A549 (cell line): Measurements from ENCODE around the gene NRIP1. TPM values are rescaled to one million over a fixed set of nuclear protein-coding genes. Genes with fewer than 3 reads are reported as not detected.
A peak's percentile ranks its signal among the peaks of the same experiment; 100 is the strongest.

Experiments used
- ATAC-seq, 2 experiments: fragments of 200-7000 bp in 1 of 2; fragments of >200 bp in 1 of 2; cut with Nextera tagmentation in 1 of 2; cut with Tn5 transposase in 1 of 2; 3 replicates each; pipeline versions ENCODE4 v1.8.0 to v1.9.1; 2018 to 2020; ENCODE audit warnings: mild to moderate bottlenecking in 1 of 2, moderate library complexity in 1 of 2
- CTCF ChIA-PET: fragments of 300-600 bp; sonication (Branson Sonifier 250); formaldehyde crosslinking; extraction: SDS; loops from one replicate; lab custom pipeline; 2021; ENCODE audit warnings: antibody characterized with exemption, inconsistent platforms; lab: Yijun Ruan, JAX
- POLR2A ChIA-PET: fragments of 350-600 bp; formaldehyde crosslinking; extraction: SDS; loops from one replicate; lab custom pipeline; 2021; ENCODE audit warnings: antibody characterized with exemption, inconsistent platforms; lab: Yijun Ruan, JAX
- DNase-seq, 2 experiments: peaks; one replicate each; pipeline versions ENCODE4 v3.0.0 to v3.0.0-alpha.2; 2011 to 2016; ENCODE audit warnings: low read depth in 1 of 2, low spot score in 1 of 2
- FAIRE-seq: peaks from 2 replicates; lab custom pipeline; 2011; peaks lifted over from hg19 to GRCh38; lab: Jason Lieb, UNC
- H3K27ac ChIP-seq, 2 experiments: fragments of >200 bp; sonication (Bioruptor Twin); formaldehyde crosslinking; 3 replicates each; pipeline ENCODE4 v1.5.1; 2016 to 2017
- H3K4me1 ChIP-seq: fragments of >200 bp; sonication (Bioruptor Twin); formaldehyde crosslinking; 3 replicates; pipeline ENCODE4 v1.6.1; 2016
- H3K4me2 ChIP-seq: fragments of >200 bp; sonication (Bioruptor Twin); formaldehyde crosslinking; 3 replicates; pipeline ENCODE4 v1.6.1; 2016
- H3K4me3 ChIP-seq: fragments of >200 bp; sonication (Bioruptor Twin); formaldehyde crosslinking; 3 replicates; pipeline ENCODE4 v1.5.1; 2016
- H3K9me3 ChIP-seq: fragments of >200 bp; sonication (Bioruptor Twin); formaldehyde crosslinking; 3 replicates; pipeline ENCODE4 v1.6.1; 2016
- EHF ChIP-seq: fragments of 250-450 bp; sonication (Bioruptor Pico); IDR thresholded peaks from 2 replicates; pipeline ENCODE4 v1.5.0; 2020; ENCODE audit warnings: mild to moderate bottlenecking
- ESRRA ChIP-seq: fragments of 150-350 bp; IDR thresholded peaks from 2 replicates; pipeline ENCODE4 v1.6.1; 2014; ENCODE audit warnings: mild to moderate bottlenecking, low read length, borderline replicate concordance
- FOXS1 ChIP-seq: fragments of 250-450 bp; sonication (Bioruptor Pico); IDR thresholded peaks from 2 replicates; pipeline ENCODE4 v1.5.0; 2020; ENCODE audit warnings: mild to moderate bottlenecking, moderate library complexity
- GATA3 ChIP-seq: IDR thresholded peaks from 2 replicates; pipeline ENCODE4 v1.6.1; 2012; ENCODE audit warnings: borderline replicate concordance
- HEYL ChIP-seq: fragments of 250-450 bp; sonication (Bioruptor Pico); IDR thresholded peaks from 2 replicates; pipeline ENCODE4 v1.8.0; 2021; ENCODE audit warnings: mild to moderate bottlenecking, moderate library complexity
- HOXB13 ChIP-seq: fragments of 250-450 bp; sonication (Bioruptor Pico); IDR thresholded peaks from 2 replicates; pipeline ENCODE4 v1.5.0; 2020; ENCODE audit warnings: low read depth, mild to moderate bottlenecking, moderate library complexity
- HOXB5 ChIP-seq: fragments of 250-450 bp; sonication (Bioruptor Pico); IDR thresholded peaks from 2 replicates; pipeline ENCODE4 v1.5.0; 2020; ENCODE audit warnings: mild to moderate bottlenecking, moderate library complexity
- JUN ChIP-seq, 2 experiments: fragments of >200 bp; sonication (Bioruptor Twin); formaldehyde crosslinking; IDR thresholded peaks; 2 replicates in 1 of 2; 3 replicates in 1 of 2; pipeline ENCODE4 v1.6.1; 2016 to 2017
- JUNB ChIP-seq: fragments of >200 bp; sonication (Bioruptor Twin); formaldehyde crosslinking; IDR thresholded peaks from 2 replicates; pipeline ENCODE4 v1.6.1; 2016
- KDM1A ChIP-seq: fragments of 200-600 bp; sonication (generic); IDR thresholded peaks from 2 replicates; pipeline ENCODE4 v1.6.1; 2016; ENCODE audit warnings: low read depth, mild to moderate bottlenecking
- KDM5A ChIP-seq: fragments of 200-600 bp; sonication (generic); IDR thresholded peaks from 2 replicates; pipeline ENCODE4 v1.6.1; 2016; ENCODE audit warnings: antibody characterized with exemption, mild to moderate bottlenecking
- MAFK ChIP-seq: fragments of 450-650 bp; IDR thresholded peaks from 2 replicates; pipeline ENCODE4 v1.6.1; 2014; ENCODE audit not compliant: partially characterized antibody
- MAZ ChIP-seq: fragments of 150-350 bp; IDR thresholded peaks from 2 replicates; pipeline ENCODE4 v1.6.1; 2014; ENCODE audit warnings: antibody characterized with exemption, low read depth, low read length, borderline replicate concordance
- POLR2A ChIP-seq: IDR thresholded peaks from 2 replicates; pipeline ENCODE4 v1.6.1; 2012; ENCODE audit warnings: mild to moderate bottlenecking, low read length
- RARB ChIP-seq: fragments of 250-450 bp; sonication (Bioruptor Pico); IDR thresholded peaks from 2 replicates; pipeline ENCODE4 v1.8.0; 2021; ENCODE audit warnings: mild to moderate bottlenecking, moderate library complexity
- RCOR1 ChIP-seq: fragments of 150-350 bp; IDR thresholded peaks from 2 replicates; pipeline ENCODE4 v1.6.1; 2014; ENCODE audit warnings: antibody characterized with exemption, low read length, low read depth
- RNF2 ChIP-seq: fragments of 200-600 bp; sonication (generic); IDR thresholded peaks from 2 replicates; pipeline ENCODE4 v1.6.1; 2016; ENCODE audit warnings: low read depth, mild to moderate bottlenecking, antibody characterized with exemption, moderate library complexity, borderline replicate concordance
- SREBF2 ChIP-seq: fragments of 450-650 bp; IDR thresholded peaks from 2 replicates; pipeline ENCODE4 v1.6.1; 2014; ENCODE audit warnings: mild to moderate bottlenecking, moderate library complexity
- ZNF302 ChIP-seq: fragments of 250-450 bp; sonication (Bioruptor Pico); IDR thresholded peaks from 2 replicates; pipeline ENCODE4 v1.9.0; 2021; ENCODE audit warnings: inconsistent platforms, mild to moderate bottlenecking, moderate library complexity
- WGBS: methylation state at CpG from one replicate; pipeline ENCODE4 v1.1.6; 2017; ENCODE audit errors: missing lambda C conversion rate; 5-methylcytosine and 5-hydroxymethylcytosine counted together
- polyA plus RNA-seq, 4 experiments: library from polyadenylated mRNA; depleted of rRNA in 3 of 4; stranded (reverse); fragments of >200 nt; fragmentation: RNase III in 1 of 4; extraction: RNeasy Plus Mini Kit Qiagen cat#74134 plus additional on column Dnase treatment in 1 of 4; gene quantifications; 2 replicates in 3 of 4; 3 replicates in 1 of 4; pipeline ENCODE4 v1.2.3, GENCODE V29; 2011 to 2017
- TF ChIP-seq, protein P1 (sequence below): fragments of 200-600 bp; sonication (generic); IDR thresholded peaks from 2 replicates; pipeline ENCODE4 v1.6.1; 2016; ENCODE audit warnings: antibody characterized with exemption, mild to moderate bottlenecking, moderate library complexity
- TF ChIP-seq, protein P2 (sequence below): fragments of >200 bp; sonication (Bioruptor Twin); formaldehyde crosslinking; IDR thresholded peaks from 3 replicates; pipeline ENCODE4 v1.6.1; 2016
- TF ChIP-seq, protein P3 (sequence below): IDR thresholded peaks from 2 replicates; pipeline ENCODE4 v1.6.1; 2012; ENCODE audit warnings: low read depth, borderline replicate concordance
- TF ChIP-seq, protein P4 (sequence below): fragments of 450-650 bp; IDR thresholded peaks from 2 replicates; pipeline ENCODE4 v1.6.1; 2014; ENCODE audit warnings: antibody characterized with exemption
- TF ChIP-seq, protein P5 (sequence below): IDR thresholded peaks from 2 replicates; pipeline ENCODE4 v1.6.1; 2012

Gene NRIP1
- polyA plus RNA-seq, 2 of the 4 experiments (the other 2 are of a cell fraction): 18.9 to 35.5 TPM

DNA sequence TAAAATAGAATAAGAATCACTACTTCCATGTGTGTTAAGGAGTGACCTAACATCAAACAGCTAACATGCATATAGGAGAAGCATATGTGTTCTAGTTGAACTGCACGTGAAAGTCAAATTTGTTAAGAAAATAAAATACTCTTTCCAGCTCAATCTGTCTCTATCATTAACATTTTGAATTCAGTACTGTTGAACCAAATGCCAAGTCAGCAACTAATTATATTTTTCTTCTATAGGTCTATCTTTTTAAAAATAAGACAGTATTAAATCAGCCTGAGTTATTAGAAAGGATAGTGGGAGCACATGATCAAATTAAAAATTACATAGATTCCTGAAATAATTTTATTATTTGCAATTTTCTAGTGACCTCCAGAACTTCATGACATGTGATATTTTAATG is 141.8 kb downstream of the NRIP1 start:
- Histone ChIP-seq H3K4me1 (no peaks in the 10 kb centered on the region), H3K4me2 (no peak overlapping the region), H3K4me3 (no peak overlapping the region), H3K9me3 (no peaks in the 10 kb centered on the region), H3K27ac (no peak overlapping the region)
- WGBS: 100% methylated on average over 1 of the region's 1 CpG
- no peak for DNase-seq
- TF ChIP-seq MAFK: peak; percentile 65
- TF ChIP-seq RARB (CRISPR knock-in tag): no peak
- no peak for FAIRE-seq
- ChIA-PET CTCF (no interaction called here), POLR2A (no interaction called here)
- ATAC-seq: no peak

DNA sequence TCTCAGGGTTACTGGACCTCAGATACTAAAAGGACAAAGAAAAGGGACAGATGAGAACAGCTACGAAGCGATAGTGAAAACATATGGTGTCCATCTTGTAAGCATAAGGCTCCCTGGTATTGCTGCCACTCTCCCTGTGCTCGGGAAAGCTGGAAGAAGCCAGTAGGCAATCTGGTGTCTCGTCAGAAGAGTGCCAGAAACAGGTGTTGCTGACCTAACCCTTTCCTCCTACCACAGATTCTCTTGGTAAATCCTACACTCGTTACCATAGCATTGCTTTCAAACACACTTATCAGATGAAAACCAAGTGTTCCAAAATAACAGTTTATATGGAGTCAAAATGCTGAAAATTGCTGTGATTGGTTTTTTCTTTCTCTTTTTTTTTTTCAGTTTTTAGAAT is 146.3 kb downstream of the NRIP1 start:
- ATAC-seq: no peak
- no peak for DNase-seq
- H3K4me1 ChIP-seq: no peaks in the 10 kb centered on the region
- ChIA-PET POLR2A (no interaction called here), CTCF (interaction anchor here (1.1 kb wide), 1 partner anchor 9 kb away, joined by 3 read pairs; no protein-coding TSS in a partner anchor)
- H3K9me3 ChIP-seq: no peaks in the 10 kb centered on the region
- no peak overlapping the region for H3K27ac ChIP-seq
- H3K4me2 ChIP-seq: no peak overlapping the region
- WGBS: 93% methylated on average over 5 of the region's 5 CpGs
- TF ChIP-seq HOXB5 (CRISPR knock-in tag) (no peak), HOXB13 (CRISPR knock-in tag) (no peak), RNF2 (no peak), KDM1A (no peak), GATA3 (no peak), EHF (CRISPR knock-in tag) (no peak), MAFK (no peak), KDM5A (no peak), SREBF2 (no peak), ESRRA (no peak)
- TF ChIP-seq, protein P1, sequence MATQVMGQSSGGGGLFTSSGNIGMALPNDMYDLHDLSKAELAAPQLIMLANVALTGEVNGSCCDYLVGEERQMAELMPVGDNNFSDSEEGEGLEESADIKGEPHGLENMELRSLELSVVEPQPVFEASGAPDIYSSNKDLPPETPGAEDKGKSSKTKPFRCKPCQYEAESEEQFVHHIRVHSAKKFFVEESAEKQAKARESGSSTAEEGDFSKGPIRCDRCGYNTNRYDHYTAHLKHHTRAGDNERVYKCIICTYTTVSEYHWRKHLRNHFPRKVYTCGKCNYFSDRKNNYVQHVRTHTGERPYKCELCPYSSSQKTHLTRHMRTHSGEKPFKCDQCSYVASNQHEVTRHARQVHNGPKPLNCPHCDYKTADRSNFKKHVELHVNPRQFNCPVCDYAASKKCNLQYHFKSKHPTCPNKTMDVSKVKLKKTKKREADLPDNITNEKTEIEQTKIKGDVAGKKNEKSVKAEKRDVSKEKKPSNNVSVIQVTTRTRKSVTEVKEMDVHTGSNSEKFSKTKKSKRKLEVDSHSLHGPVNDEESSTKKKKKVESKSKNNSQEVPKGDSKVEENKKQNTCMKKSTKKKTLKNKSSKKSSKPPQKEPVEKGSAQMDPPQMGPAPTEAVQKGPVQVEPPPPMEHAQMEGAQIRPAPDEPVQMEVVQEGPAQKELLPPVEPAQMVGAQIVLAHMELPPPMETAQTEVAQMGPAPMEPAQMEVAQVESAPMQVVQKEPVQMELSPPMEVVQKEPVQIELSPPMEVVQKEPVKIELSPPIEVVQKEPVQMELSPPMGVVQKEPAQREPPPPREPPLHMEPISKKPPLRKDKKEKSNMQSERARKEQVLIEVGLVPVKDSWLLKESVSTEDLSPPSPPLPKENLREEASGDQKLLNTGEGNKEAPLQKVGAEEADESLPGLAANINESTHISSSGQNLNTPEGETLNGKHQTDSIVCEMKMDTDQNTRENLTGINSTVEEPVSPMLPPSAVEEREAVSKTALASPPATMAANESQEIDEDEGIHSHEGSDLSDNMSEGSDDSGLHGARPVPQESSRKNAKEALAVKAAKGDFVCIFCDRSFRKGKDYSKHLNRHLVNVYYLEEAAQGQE: no peak
- TF ChIP-seq, protein P2, sequence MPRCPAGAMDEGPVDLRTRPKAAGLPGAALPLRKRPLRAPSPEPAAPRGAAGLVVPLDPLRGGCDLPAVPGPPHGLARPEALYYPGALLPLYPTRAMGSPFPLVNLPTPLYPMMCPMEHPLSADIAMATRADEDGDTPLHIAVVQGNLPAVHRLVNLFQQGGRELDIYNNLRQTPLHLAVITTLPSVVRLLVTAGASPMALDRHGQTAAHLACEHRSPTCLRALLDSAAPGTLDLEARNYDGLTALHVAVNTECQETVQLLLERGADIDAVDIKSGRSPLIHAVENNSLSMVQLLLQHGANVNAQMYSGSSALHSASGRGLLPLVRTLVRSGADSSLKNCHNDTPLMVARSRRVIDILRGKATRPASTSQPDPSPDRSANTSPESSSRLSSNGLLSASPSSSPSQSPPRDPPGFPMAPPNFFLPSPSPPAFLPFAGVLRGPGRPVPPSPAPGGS: no peak
- TF ChIP-seq, protein P3, sequence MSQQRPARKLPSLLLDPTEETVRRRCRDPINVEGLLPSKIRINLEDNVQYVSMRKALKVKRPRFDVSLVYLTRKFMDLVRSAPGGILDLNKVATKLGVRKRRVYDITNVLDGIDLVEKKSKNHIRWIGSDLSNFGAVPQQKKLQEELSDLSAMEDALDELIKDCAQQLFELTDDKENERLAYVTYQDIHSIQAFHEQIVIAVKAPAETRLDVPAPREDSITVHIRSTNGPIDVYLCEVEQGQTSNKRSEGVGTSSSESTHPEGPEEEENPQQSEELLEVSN: no peak
- TF ChIP-seq, protein P4, sequence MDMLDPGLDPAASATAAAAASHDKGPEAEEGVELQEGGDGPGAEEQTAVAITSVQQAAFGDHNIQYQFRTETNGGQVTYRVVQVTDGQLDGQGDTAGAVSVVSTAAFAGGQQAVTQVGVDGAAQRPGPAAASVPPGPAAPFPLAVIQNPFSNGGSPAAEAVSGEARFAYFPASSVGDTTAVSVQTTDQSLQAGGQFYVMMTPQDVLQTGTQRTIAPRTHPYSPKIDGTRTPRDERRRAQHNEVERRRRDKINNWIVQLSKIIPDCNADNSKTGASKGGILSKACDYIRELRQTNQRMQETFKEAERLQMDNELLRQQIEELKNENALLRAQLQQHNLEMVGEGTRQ: no peak
- TF ChIP-seq, protein P5, sequence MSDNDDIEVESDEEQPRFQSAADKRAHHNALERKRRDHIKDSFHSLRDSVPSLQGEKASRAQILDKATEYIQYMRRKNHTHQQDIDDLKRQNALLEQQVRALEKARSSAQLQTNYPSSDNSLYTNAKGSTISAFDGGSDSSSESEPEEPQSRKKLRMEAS: no peak
- no peak overlapping the region for H3K4me3 ChIP-seq
- no peak for FAIRE-seq

DNA sequence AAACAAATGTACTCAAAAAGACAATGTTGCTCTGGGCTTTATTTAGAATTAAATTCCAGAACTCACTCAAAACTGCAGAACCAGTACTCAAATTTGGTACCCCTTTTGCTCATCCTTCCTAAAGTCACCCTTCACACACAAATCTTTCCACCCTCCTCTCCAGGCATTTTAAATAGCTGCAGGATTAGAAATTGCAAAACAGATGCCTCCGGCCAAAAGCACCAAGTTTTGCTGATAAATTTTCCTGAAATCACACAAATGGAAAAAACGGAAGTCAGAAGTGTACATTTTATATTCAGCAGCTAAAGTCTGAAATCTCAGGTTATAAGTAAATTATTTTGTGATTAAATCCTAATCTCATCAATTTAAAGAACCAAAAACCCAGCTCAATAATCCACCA is 147.0 kb downstream of the NRIP1 start:
- ChIA-PET POLR2A (no interaction called here), CTCF (interaction anchor here (1.1 kb wide), 1 partner anchor 8 kb away, joined by 3 read pairs; no protein-coding TSS in a partner anchor)
- ATAC-seq (no peak), FAIRE-seq (no peak), DNase-seq (no peak)
- no peak overlapping the region for H3K4me2 ChIP-seq
- no peaks in the 10 kb centered on the region for H3K9me3 ChIP-seq
- WGBS: 74% methylated on average over 2 of the region's 2 CpGs
- H3K27ac ChIP-seq: no peak overlapping the region
- no peaks in the 10 kb centered on the region for H3K4me1 ChIP-seq
- no peak for TF ChIP-seq FOXS1 (CRISPR knock-in tag)
- TF ChIP-seq JUN (IDR thresholded peaks at IDR 0.05): no peak
- TF ChIP-seq MAZ: no peak
- no peak for TF ChIP-seq HEYL (CRISPR knock-in tag)
- no peak for TF ChIP-seq SREBF2
- TF ChIP-seq JUNB: no peak
- TF ChIP-seq RCOR1: no peak
- TF ChIP-seq, protein P4: no peak
- no peak for TF ChIP-seq KDM5A
- TF ChIP-seq ZNF302: no peak
- no peak for TF ChIP-seq POLR2A
- TF ChIP-seq KDM1A: no peak
- no peak for TF ChIP-seq MAFK
- H3K4me3 ChIP-seq: no peak overlapping the region
